Right atrium auricular region (tissue), 2 donors: Measurements from ENCODE around the gene ADAM17. TPM values are rescaled to one million over a fixed set of nuclear protein-coding genes. Genes with fewer than 3 reads are reported as not detected.

Experiments used
- DNase-seq: peaks from one replicate; pipeline ENCODE4 v3.0.0-alpha.2; 2019; ENCODE audit warnings: low spot score
- H3K27ac ChIP-seq, 2 donors: fragments of 200-600 bp; sonication (generic); 1 replicate in 1 of 2; 2 replicates in 1 of 2; pipeline ENCODE4 v1.5.1; 2016 to 2019
- H3K27me3 ChIP-seq, 2 donors: fragments of 200-600 bp; sonication (generic); one replicate each; pipeline versions ENCODE4 v1.5.1 to v1.6.0; 2017 to 2019
- H3K36me3 ChIP-seq: fragments of 200-600 bp; sonication (generic); one replicate; pipeline ENCODE4 v1.5.1; 2016
- H3K4me1 ChIP-seq, 2 donors: fragments of 200-600 bp; sonication (generic); one replicate each; pipeline versions ENCODE4 v1.5.1 to v1.6.0; 2017 to 2019
- H3K4me3 ChIP-seq, 2 donors: fragments of 200-600 bp; sonication (generic); 1 replicate in 1 of 2; 2 replicates in 1 of 2; pipeline ENCODE4 v1.5.1; 2017 to 2019; ENCODE audit warnings: mild to moderate bottlenecking in 1 of 2, moderate library complexity in 1 of 2
- H3K9me3 ChIP-seq, 2 donors: fragments of 200-600 bp; sonication (generic); one replicate each; pipeline ENCODE4 v1.5.1; 2019
- CTCF ChIP-seq, 2 donors: fragments of 200-600 bp; sonication (generic); IDR thresholded peaks; one replicate each; pipeline ENCODE4 v1.5.1; 2019; ENCODE audit warnings: antibody characterized with exemption in 2 of 2
- total RNA-seq, 2 donors: library from RNA; depleted of rRNA; stranded (reverse); fragments of >200 nt; gene quantifications; one replicate each; pipeline ENCODE4 v1.1.0, GENCODE V29; 2016

The ADAM17 gene
- total RNA-seq = 10 to 100 TPM; 12.2 to 16.4 TPM

- Histone ChIP-seq H3K4me1 (peaks cover 3 to 50% of the 10 kb centered on the region in 2 donors), H3K4me3 (peak within 1 kb of the TSS; percentile 87 to 88), H3K27me3 (no peaks in the 10 kb centered on the region), H3K27ac (peak within 1 kb of the TSS; percentile 99), H3K36me3 (no peaks in the 10 kb centered on the region), H3K9me3 (no peaks in the 10 kb centered on the region)
- peak; percentile 98 for DNase-seq
- peak; percentile 54 to 57 for TF ChIP-seq CTCF (IDR thresholded peaks at IDR 0.05)
Observed at GRCh38 chr2:9555297-9556120, at the start of gene ADAM17. TSS of gene ADAM17 (minus strand) at chr2:9555830. CDS start at chr2:9555605, 225 bp downstream.

- DNase-seq = no peak
- H3K27me3 ChIP-seq = no peaks in the 10 kb centered on the region
- peaks cover 0 to 23% of the 10 kb centered on the region in 2 donors for H3K9me3 ChIP-seq
- no peak for TF ChIP-seq CTCF (IDR thresholded peaks at IDR 0.05)
- peaks cover 29% of the 10 kb centered on the region for H3K36me3 ChIP-seq
- H3K27ac ChIP-seq = no peak overlapping the region
- H3K4me1 ChIP-seq = peaks cover 0 to under 1% of the 10 kb centered on the region in 2 donors
- H3K4me3 ChIP-seq = no peak overlapping the region
Observed at GRCh38 chr2:9602412-9602811, 46.8 kb upstream of the ADAM17 start.

GRCh38 chr2:9601397-9601796 is 45.8 kb upstream of the ADAM17 start:
- DNase-seq = no peak
- Histone ChIP-seq H3K27ac (no peak overlapping the region), H3K9me3 (peaks cover 0 to 23% of the 10 kb centered on the region in 2 donors), H3K27me3 (no peaks in the 10 kb centered on the region), H3K4me3 (no peak overlapping the region), H3K4me1 (peaks cover 0 to 4% of the 10 kb centered on the region in 2 donors), H3K36me3 (peaks cover 29% of the 10 kb centered on the region)
- TF ChIP-seq CTCF (IDR thresholded peaks at IDR 0.05) = no peak

- Histone ChIP-seq H3K27ac (no peak overlapping the region), H3K27me3 (no peaks in the 10 kb centered on the region), H3K9me3 (peaks cover 0 to 23% of the 10 kb centered on the region in 2 donors), H3K4me1 (peaks cover 0 to 22% of the 10 kb centered on the region in 2 donors), H3K4me3 (no peak overlapping the region), H3K36me3 (peaks cover 29% of the 10 kb centered on the region)
- TF ChIP-seq CTCF (IDR thresholded peaks at IDR 0.05) = no peak
- DNase-seq = no peak
Observed at GRCh38 chr2:9599430-9599829, 43.8 kb upstream of the ADAM17 start.

GRCh38 chr2:9596621-9597311 is 41.1 kb upstream of the ADAM17 start:
- Histone ChIP-seq H3K4me1 (peaks cover 0 to 33% of the 10 kb centered on the region in 2 donors), H3K4me3 (no peak overlapping the region), H3K27me3 (no peaks in the 10 kb centered on the region), H3K27ac (no peak overlapping the region), H3K9me3 (peaks cover 0 to 23% of the 10 kb centered on the region in 2 donors), H3K36me3 (peaks cover 29% of the 10 kb centered on the region)
- no peak for DNase-seq
- TF ChIP-seq CTCF (IDR thresholded peaks at IDR 0.05) = no peak
